A673 (cell line): ENCODE results near the gene RBP2.

Experiments used
- EZH2 ChIP-seq: fragments of 200-600 bp; sonication (generic); IDR thresholded peaks from 2 replicates; pipeline ENCODE4 v1.6.1; 2017; ENCODE audit warnings: borderline replicate concordance, low read depth, mild to moderate bottlenecking, mixed read lengths, antibody characterized with exemption, low read length; ENCODE audit not compliant: poor library complexity, severe bottlenecking
- TF ChIP-seq, protein P1 (sequence below): fragments of 300-800, 200-600 bp; sonication (generic); conservative IDR thresholded peaks from 2 replicates; pipeline ENCODE4 v1.5.1; 2017; ENCODE audit warnings: low read depth, mild to moderate bottlenecking, antibody characterized with exemption, low read length, moderate library complexity, mixed read lengths

DNA sequence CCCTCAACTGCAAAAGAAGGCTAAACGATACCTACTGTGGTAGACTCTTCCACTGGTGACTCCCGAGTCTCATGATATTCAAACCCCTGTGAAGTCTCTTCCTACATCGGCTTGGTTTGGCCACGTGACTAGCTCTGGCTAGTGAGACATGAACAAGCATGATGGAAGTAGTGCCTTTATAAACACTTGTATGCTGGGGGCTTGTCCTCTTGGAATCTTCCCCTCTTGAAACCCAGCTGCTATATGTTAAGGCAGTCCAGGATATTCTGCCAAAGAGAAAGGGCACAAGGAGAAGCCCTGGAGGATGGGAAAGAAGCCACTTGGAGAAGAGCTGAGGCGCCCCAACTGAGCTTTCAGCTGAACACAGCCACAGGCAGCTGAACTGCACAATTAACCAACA, 46.9 kb upstream of the RBP2 start:
- TF ChIP-seq, protein P1, sequence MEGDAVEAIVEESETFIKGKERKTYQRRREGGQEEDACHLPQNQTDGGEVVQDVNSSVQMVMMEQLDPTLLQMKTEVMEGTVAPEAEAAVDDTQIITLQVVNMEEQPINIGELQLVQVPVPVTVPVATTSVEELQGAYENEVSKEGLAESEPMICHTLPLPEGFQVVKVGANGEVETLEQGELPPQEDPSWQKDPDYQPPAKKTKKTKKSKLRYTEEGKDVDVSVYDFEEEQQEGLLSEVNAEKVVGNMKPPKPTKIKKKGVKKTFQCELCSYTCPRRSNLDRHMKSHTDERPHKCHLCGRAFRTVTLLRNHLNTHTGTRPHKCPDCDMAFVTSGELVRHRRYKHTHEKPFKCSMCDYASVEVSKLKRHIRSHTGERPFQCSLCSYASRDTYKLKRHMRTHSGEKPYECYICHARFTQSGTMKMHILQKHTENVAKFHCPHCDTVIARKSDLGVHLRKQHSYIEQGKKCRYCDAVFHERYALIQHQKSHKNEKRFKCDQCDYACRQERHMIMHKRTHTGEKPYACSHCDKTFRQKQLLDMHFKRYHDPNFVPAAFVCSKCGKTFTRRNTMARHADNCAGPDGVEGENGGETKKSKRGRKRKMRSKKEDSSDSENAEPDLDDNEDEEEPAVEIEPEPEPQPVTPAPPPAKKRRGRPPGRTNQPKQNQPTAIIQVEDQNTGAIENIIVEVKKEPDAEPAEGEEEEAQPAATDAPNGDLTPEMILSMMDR = no peak
- TF ChIP-seq EZH2 = no peak
